HUES64 (cell line): ENCODE results near the gene C1RL.

Experiments
- H3K27ac ChIP-seq: 2 replicates; pipeline ENCODE4 v1.7.0; 2013; ENCODE audit warnings: low read depth, low read length, inconsistent platforms
- H3K27me3 ChIP-seq: 2 replicates; pipeline ENCODE4 v1.6.1; 2013; ENCODE audit warnings: mild to moderate bottlenecking, low read length; ENCODE audit not compliant: insufficient read depth
- H3K36me3 ChIP-seq: 2 replicates; pipeline ENCODE4 v1.6.1; 2013; ENCODE audit warnings: mild to moderate bottlenecking, low read length; ENCODE audit not compliant: insufficient read depth
- H3K4me1 ChIP-seq: 2 replicates; pipeline ENCODE4 v1.6.1; 2013; ENCODE audit warnings: mild to moderate bottlenecking, low read length, moderate library complexity; ENCODE audit not compliant: insufficient read depth
- H3K4me3 ChIP-seq: 2 replicates; pipeline ENCODE4 v1.5.1; 2013; ENCODE audit warnings: mild to moderate bottlenecking, low read length, moderate library complexity
- H3K9ac ChIP-seq: 2 replicates; pipeline ENCODE4 v1.6.1; 2013; ENCODE audit warnings: mild to moderate bottlenecking, low read depth, low read length
- H3K9me3 ChIP-seq: 2 replicates; pipeline ENCODE4 v1.6.1; 2013; ENCODE audit warnings: low read depth, low read length; ENCODE audit not compliant: insufficient read depth
- whole genome bisulfite sequencing: fragments of 150-250, 120-280 bp; methylation state at CpG from one replicate; pipeline ENCODE4 v1.1.7; 2013; ENCODE audit warnings: missing lambda C conversion rate; 5-methylcytosine and 5-hydroxymethylcytosine counted together

C1RL gene

DNA sequence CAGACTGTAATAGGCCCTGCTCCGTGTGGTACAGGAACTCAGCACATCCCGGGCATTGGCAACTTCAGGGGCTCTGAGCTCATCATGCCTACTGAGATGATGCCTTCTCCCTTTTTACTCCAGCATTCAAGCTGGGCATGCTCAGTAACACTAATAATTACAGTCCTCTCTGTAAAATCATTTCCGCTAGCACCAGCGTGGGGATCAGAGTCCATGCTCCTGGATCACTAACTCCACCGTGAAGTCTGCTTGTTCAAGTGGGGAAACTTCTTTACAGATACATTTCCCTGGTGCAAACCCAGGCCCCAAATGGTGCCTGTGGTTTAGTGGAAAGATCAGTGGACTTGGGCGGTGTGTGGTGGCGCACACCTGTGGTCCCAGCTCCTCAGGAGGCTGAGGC lies 37.9 kb upstream of the C1RL start:
- H3K36me3 ChIP-seq = peaks cover 37% of the 10 kb centered on the region
- H3K27ac ChIP-seq = no peak overlapping the region
- no peak overlapping the region for H3K9ac ChIP-seq
- no peaks in the 10 kb centered on the region for H3K4me1 ChIP-seq
- no peaks in the 10 kb centered on the region for H3K27me3 ChIP-seq
- 93% methylated on average over 7 of the region's 7 CpGs for WGBS
- H3K4me3 ChIP-seq = no peak overlapping the region
- H3K9me3 ChIP-seq = no peaks in the 10 kb centered on the region

DNA sequence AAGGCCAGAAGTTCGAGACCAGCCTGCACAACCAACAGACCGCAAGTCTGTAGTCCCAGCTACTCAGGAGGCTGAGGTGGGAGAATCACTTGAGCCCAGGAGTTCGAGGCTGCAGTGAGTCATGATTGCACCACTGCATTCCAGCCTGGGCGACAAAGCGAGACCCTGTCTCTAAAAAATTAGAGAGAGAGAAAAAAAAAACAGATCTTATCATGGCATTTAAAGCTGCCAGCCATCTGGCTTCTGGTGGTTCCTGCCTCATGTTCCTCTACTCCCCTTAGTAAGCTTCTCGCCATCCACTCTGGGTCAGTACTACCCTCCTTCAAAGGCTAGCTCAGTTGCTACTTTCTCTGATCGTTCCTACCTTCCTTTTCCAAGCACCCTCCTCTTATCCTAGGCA lies 37.2 kb upstream of the C1RL start:
- Histone ChIP-seq H3K4me1 (no peaks in the 10 kb centered on the region), H3K36me3 (peaks cover 34% of the 10 kb centered on the region), H3K27me3 (no peaks in the 10 kb centered on the region), H3K27ac (no peak overlapping the region), H3K4me3 (no peak overlapping the region), H3K9me3 (no peaks in the 10 kb centered on the region), H3K9ac (no peak overlapping the region)
- 95% methylated on average over 7 of the region's 7 CpGs for WGBS

DNA sequence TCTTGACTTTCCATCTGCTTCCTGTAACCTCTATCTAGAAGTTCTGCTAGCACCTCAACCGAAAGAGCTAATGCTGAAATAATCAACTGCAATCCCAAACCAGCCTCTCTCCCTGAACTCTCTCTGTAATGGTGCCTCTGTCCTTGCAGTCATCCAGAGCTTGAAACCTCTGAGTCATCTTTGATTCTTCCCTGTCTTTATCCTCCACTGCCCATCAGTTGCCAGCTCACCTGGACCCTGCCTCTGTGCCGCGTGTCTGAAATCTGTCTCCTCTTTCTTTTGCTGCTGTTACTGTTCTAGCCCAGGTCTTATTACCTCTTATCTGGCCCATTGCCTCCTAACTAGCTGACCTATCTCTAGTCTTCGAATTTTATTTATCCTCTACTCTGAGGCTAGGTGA lies 36.7 kb upstream of the C1RL start:
- Histone ChIP-seq H3K36me3 (peaks cover 28% of the 10 kb centered on the region), H3K27me3 (no peaks in the 10 kb centered on the region), H3K9ac (no peak overlapping the region), H3K9me3 (no peaks in the 10 kb centered on the region), H3K4me1 (no peaks in the 10 kb centered on the region), H3K4me3 (no peak overlapping the region), H3K27ac (no peak overlapping the region)
- WGBS = 76% methylated on average over 4 of the region's 4 CpGs

DNA sequence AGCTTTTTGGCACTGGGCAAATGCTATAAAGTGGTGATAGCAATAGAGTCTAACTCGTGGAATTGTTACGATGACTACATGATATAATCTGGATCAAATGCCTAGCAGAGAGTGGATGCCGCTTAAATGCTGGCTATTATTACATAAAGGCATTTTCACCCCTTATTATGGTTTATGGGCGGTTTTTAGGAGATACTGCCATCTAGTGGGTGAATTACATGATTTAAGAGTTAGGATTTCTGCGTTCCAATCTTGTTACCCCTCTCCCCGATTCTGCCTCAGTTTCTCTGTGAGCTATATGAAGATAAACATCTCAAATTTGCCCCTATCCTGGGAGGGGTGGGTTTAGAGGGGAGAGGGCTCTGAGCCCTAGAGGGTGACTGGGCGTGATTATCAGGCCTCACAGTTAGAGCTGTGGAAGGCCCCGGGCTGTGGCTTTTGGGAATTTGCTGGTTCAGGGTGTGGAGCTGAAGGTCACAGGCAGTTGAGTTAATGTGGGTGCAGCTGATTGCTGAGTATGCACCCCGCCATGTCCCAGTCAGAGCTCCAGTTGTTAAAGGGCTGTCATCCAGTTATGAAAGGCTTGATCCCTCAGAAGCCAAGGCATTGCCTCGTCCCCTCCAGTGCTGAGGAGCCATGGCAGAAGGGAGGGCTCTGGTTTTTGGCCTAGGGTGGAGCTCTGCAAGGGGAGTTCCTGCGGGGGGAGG lies 35.6 kb upstream of the C1RL start:
- Histone ChIP-seq H3K27me3 (no peaks in the 10 kb centered on the region), H3K4me1 (no peaks in the 10 kb centered on the region), H3K36me3 (peaks cover 19% of the 10 kb centered on the region), H3K9me3 (no peaks in the 10 kb centered on the region), H3K9ac (no peak overlapping the region), H3K4me3 (no peak overlapping the region), H3K27ac (no peak overlapping the region)
- 66% methylated on average over 10 of the region's 11 CpGs for WGBS

DNA sequence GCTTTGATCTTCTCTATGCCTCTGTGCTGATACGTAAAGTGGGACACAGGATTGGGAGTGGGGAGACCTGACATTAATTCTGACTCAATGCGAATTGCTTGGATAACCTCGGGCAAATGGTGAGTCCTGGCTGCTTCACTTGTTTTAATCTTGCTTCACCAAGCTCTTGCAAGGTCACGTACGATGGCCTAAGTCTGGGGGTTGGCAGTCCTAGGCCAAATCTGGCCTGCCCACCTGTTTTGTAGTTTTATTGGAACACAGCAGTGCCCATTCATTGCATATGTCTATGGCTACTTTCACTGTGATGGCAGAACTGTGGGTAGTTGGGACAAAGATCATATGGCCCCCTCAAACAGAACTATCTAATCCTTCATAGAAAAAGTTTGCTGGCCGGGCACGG lies 34.5 kb upstream of the C1RL start:
- H3K36me3 ChIP-seq = peaks cover 9% of the 10 kb centered on the region; the same call in 1 of the 2 replicates
- no peaks in the 10 kb centered on the region for H3K4me1 ChIP-seq
- 95% methylated on average over 7 of the region's 7 CpGs for WGBS
- H3K4me3 ChIP-seq = no peak overlapping the region
- H3K27me3 ChIP-seq = no peaks in the 10 kb centered on the region
- no peak overlapping the region for H3K27ac ChIP-seq
- H3K9ac ChIP-seq = no peak overlapping the region
- H3K9me3 ChIP-seq = no peaks in the 10 kb centered on the region

DNA sequence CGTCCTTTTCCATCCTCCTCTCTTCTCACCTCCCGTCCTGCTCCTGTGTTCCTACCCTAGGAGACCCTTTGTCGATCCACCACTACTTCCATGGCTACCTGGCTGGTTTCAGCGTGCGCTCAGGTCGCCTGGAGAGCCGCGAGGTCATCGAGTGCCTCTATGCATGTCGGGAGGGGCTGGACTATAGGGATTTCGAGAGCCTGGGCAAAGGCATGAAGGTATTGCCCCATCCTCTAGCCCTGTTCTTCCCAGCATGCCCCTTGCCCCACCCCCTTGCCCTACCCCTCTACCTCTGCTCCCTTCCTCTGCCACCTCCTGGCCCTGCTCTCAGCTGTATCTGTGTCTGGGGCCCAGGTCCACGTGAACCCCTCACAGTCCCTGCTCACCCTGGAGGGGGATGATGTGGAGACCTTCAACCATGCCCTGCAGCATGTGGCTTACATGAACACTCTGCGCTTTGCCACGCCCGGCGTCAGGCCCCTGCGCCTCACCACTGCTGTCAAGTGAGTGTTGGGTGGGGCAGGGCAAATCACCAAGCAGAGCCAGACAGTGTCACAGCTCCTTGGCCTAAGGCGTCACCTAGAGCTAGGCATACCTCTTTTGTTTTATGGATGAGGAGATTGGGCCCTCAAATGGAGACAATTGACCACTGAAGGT lies 33.9 kb upstream of the C1RL start:
- Histone ChIP-seq H3K36me3 (peaks cover 11% of the 10 kb centered on the region; the same call in 1 of the 2 replicates), H3K4me1 (no peaks in the 10 kb centered on the region), H3K9ac (no peak overlapping the region), H3K9me3 (no peaks in the 10 kb centered on the region), H3K27me3 (no peaks in the 10 kb centered on the region), H3K27ac (no peak overlapping the region), H3K4me3 (no peak overlapping the region)
- 96% methylated on average over 18 of the region's 18 CpGs for WGBS

DNA sequence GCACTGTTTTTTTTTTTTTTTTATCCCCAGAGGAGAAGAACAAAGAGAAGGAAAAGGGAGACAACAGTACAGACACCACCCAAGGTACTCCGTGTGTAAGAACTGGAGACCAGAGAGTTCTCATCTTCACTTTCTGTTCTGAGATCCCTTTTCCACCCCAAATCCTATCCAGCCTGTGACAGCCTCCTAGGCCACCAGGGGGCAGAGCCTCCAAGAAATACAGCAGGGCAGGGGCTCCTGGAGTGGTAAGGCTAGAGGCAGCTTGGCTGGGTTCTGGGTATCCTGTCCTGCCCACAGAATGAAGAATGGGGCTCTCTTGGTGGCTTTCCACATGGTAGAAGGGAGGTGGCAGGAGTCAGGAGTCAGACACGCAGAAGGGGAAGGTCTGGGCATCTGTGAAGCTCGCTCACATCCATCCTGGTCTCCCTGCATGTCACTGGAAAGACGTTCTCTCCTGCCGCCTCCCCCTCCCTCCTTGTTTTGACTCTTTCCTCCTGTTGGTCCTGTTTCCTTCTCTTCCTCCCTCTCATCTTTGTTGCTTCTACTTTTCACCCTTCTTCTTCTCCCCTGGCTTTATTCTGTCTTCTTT lies 33.1 kb upstream of the C1RL start:
- Histone ChIP-seq H3K27me3 (no peaks in the 10 kb centered on the region), H3K36me3 (peaks cover 18% of the 10 kb centered on the region), H3K4me1 (no peaks in the 10 kb centered on the region), H3K27ac (no peak overlapping the region), H3K4me3 (no peak overlapping the region), H3K9ac (no peak overlapping the region), H3K9me3 (no peaks in the 10 kb centered on the region)
- 75% methylated on average over 5 of the region's 5 CpGs for WGBS

DNA sequence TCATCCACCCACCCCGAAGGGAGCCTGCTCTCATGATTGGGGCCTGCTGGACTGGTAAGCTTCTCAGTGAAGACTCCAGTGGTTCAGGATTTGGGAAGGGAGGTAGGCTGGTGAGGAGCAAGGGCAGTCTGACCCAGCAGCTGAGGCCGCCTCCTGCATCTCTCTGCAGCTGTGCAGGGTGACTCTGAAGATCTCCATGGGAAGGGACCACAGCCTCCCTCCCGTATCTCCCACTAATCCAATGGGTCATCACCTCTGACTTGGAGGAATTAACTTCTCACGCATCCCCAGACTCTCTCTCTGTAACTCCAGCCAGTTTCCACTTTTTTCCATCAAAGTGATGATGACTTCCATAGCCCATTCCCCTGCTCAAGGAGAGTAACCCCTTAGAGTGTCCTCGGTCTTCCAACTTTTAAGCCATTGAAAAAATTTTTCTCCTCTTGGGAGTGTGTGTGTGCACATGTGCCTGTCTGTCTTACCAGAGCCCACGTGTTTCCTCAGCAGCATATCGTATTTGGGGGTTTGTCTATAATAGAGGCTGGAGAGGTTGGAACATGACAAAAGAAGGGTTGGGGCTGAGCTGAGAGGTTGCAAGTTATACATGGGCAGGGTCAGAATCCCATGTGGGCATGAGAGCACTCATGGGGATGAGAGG lies 32.5 kb upstream of the C1RL start:
- Histone ChIP-seq H3K27me3 (no peaks in the 10 kb centered on the region), H3K4me1 (no peaks in the 10 kb centered on the region), H3K27ac (no peak overlapping the region), H3K36me3 (peaks cover 25% of the 10 kb centered on the region), H3K4me3 (no peak overlapping the region), H3K9me3 (no peaks in the 10 kb centered on the region), H3K9ac (no peak overlapping the region)
- WGBS = 92% methylated on average over 7 of the region's 7 CpGs

DNA sequence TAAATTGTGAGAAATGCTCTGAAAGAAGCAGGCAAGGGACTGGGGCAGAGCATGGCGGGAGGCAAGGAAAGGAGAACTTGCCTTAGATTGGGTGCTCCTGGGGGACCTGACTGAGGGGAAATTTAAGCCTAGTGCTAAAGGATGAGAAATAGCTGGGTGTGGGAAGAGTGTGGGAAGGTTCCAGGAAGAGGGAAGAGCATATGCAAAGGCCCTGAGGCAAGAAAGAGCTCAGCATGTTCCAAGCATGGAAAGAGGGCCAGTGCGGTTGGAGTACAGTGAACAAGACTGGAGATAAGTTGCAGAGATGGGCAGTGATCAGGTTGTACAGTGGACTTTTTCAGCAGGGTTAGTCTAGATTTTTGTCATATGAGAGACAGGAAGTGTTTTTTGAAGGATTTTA lies 30.2 kb upstream of the C1RL start:
- no peak overlapping the region for H3K9ac ChIP-seq
- H3K27ac ChIP-seq = no peak overlapping the region
- 92% methylated on average over 2 of the region's 2 CpGs for WGBS
- no peaks in the 10 kb centered on the region for H3K9me3 ChIP-seq
- peaks cover 45% of the 10 kb centered on the region for H3K36me3 ChIP-seq
- H3K4me3 ChIP-seq = no peak overlapping the region
- H3K4me1 ChIP-seq = no peaks in the 10 kb centered on the region
- no peaks in the 10 kb centered on the region for H3K27me3 ChIP-seq

DNA sequence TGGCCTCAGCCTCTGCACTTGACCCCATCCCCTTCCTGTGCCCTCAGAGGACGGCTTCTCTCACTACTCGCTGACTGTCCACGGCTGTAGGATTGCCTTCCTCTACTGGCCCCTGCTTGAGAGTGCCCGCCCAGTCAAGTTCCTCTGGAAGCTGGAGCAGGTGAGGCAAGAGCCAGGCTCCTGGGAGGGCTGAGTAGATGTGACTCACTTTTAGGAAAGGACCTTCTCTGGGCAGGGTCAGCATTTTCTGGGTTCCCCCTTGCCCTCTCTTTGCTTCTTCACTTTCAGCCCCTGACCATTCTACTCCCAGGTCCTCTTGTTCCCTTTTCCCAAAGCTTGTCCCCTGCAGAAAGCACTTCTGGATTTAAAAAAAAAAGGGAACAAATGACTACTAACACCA lies 28.9 kb upstream of the C1RL start:
- WGBS = 95% methylated on average over 4 of the region's 4 CpGs
- H3K4me1 ChIP-seq = no peaks in the 10 kb centered on the region
- H3K27me3 ChIP-seq = no peaks in the 10 kb centered on the region
- H3K4me3 ChIP-seq = no peak overlapping the region
- no peak overlapping the region for H3K9ac ChIP-seq
- no peak overlapping the region for H3K27ac ChIP-seq
- peaks cover 43% of the 10 kb centered on the region for H3K36me3 ChIP-seq
- H3K9me3 ChIP-seq = no peaks in the 10 kb centered on the region

DNA sequence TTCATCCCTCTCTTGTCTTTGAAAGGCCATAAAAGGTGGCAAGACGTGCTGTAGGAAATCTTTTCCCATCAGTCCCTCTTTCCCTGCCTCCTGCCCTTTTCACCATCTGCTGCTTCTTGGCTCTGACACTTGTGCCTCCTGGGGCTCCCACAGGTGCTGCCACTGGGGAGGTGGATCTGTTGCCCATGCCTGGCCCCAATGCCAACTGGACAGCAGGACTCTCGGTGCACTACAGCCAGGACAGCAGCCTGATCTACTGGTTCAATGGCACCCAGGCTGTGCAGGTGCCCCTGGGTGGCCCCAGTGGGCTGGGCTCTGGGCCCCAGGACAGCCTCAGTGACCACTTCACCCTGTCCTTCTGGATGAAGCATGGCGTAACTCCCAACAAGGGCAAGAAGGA lies 27.7 kb upstream of the C1RL start:
- Histone ChIP-seq H3K4me1 (no peaks in the 10 kb centered on the region), H3K36me3 (peaks cover 43% of the 10 kb centered on the region), H3K27me3 (no peaks in the 10 kb centered on the region), H3K27ac (no peak overlapping the region), H3K9ac (no peak overlapping the region), H3K4me3 (no peak overlapping the region), H3K9me3 (no peaks in the 10 kb centered on the region)
- WGBS = 95% methylated on average over 3 of the region's 3 CpGs
